HL-60 (cell line): ENCODE results near the gene OBSL1.
A peak's percentile ranks its signal among the peaks of the same experiment; 100 is the strongest.

Experiments
- DNase-seq, 2 experiments: peaks; one replicate each; pipeline ENCODE4 v3.0.0-alpha.2; 2010 to 2020; ENCODE audit warnings: low read depth in 1 of 2, low spot score in 1 of 2
- H3K27ac ChIP-seq: fragments of 250-450 bp; sonication (Bioruptor Pico); replicated peaks from 2 replicates; pipeline ENCODE4 v1.5.1; 2020; ENCODE audit warnings: mild to moderate bottlenecking, moderate library complexity
- H3K27me3 ChIP-seq: fragments of 250-450 bp; sonication (Bioruptor Pico); 2 replicates; pipeline ENCODE4 v1.5.1; 2021; ENCODE audit warnings: mild to moderate bottlenecking, moderate library complexity; ENCODE audit not compliant: insufficient read depth, poor library complexity, severe bottlenecking
- H3K4me3 ChIP-seq: replicated peaks from 2 replicates; pipeline ENCODE4 v1.5.1; 2011; ENCODE audit warnings: mild to moderate bottlenecking, control low read depth, low read length; ENCODE audit not compliant: insufficient read depth
- CTCF ChIP-seq: IDR thresholded peaks from one replicate; pipeline ENCODE4 v1.5.1; 2011; ENCODE audit warnings: low read length, control low read depth, inconsistent platforms; ENCODE audit not compliant: insufficient read depth
- GABPA ChIP-seq: IDR thresholded peaks from 2 replicates; pipeline ENCODE4 v1.6.1; 2012; ENCODE audit warnings: low read depth
- POLR2AphosphoS5 ChIP-seq: IDR thresholded peaks from 2 replicates; pipeline ENCODE4 v1.6.1; 2012; ENCODE audit warnings: low read depth
- REST ChIP-seq: IDR thresholded peaks from 2 replicates; pipeline ENCODE4 v1.6.1; 2012; ENCODE audit warnings: low read depth; ENCODE audit not compliant: insufficient replicate concordance
- SPI1 ChIP-seq: IDR thresholded peaks from 2 replicates; pipeline ENCODE4 v1.6.1; 2012; ENCODE audit warnings: low read depth, mild to moderate bottlenecking, borderline replicate concordance

OBSL1 gene

GRCh38 chr2:219525533-219526232 is 45.7 kb downstream of the OBSL1 start:
- TF ChIP-seq REST (peak; percentile 50), GABPA (no peak)
- no peak for DNase-seq
- Histone ChIP-seq H3K4me3 (no peak overlapping the region), H3K27ac (no peak overlapping the region), H3K27me3 (peaks cover 85% of the 10 kb centered on the region)

GRCh38 chr2:219524817-219525216 is 46.5 kb downstream of the OBSL1 start:
- H3K27me3 ChIP-seq: peaks cover 89% of the 10 kb centered on the region
- no peak for DNase-seq
- TF ChIP-seq GABPA (no peak), POLR2AphosphoS5 (no peak)
- no peak overlapping the region for H3K27ac ChIP-seq
- no peak overlapping the region for H3K4me3 ChIP-seq

- H3K4me3 ChIP-seq: no peak overlapping the region
- no peak for TF ChIP-seq CTCF
- TF ChIP-seq GABPA: no peak
- TF ChIP-seq SPI1: peak; percentile 44; the same call in 1 of the 2 replicates
- H3K27ac ChIP-seq: no peak overlapping the region
- no peak for DNase-seq
- H3K27me3 ChIP-seq: peaks cover 84% of the 10 kb centered on the region
Measured at GRCh38 chr2:219523031-219523671, 48.2 kb downstream of the OBSL1 start.

GRCh38 chr2:219522111-219523030 is 49.0 kb downstream of the OBSL1 start:
- H3K27ac ChIP-seq: no peak overlapping the region
- DNase-seq: no peak
- no peak overlapping the region for H3K4me3 ChIP-seq
- H3K27me3 ChIP-seq: peaks cover 82% of the 10 kb centered on the region
- TF ChIP-seq CTCF (no peak), GABPA (no peak)

- TF ChIP-seq GABPA (no peak), SPI1 (no peak), POLR2AphosphoS5 (no peak), REST (no peak), CTCF (no peak)
- no peak for DNase-seq
Measured at GRCh38 chr2:219521066-219521880, 50.1 kb downstream of the OBSL1 start.

More at GRCh38 chr2:219521066-219521880, 50.1 kb downstream of the OBSL1 start:
- Histone ChIP-seq H3K27me3 (peaks cover 77% of the 10 kb centered on the region), H3K4me3 (no peak overlapping the region), H3K27ac (no peak overlapping the region)
